ENCODE measurements around the gene PDE6B. TPM values are rescaled to one million over a fixed set of nuclear protein-coding genes. Genes with fewer than 3 reads are reported as not detected.

The PDE6B gene
- total and polyA plus RNA-seq, 2 experiments from 2014 or later, result 3.4 to 5.0 TPM

DNA sequence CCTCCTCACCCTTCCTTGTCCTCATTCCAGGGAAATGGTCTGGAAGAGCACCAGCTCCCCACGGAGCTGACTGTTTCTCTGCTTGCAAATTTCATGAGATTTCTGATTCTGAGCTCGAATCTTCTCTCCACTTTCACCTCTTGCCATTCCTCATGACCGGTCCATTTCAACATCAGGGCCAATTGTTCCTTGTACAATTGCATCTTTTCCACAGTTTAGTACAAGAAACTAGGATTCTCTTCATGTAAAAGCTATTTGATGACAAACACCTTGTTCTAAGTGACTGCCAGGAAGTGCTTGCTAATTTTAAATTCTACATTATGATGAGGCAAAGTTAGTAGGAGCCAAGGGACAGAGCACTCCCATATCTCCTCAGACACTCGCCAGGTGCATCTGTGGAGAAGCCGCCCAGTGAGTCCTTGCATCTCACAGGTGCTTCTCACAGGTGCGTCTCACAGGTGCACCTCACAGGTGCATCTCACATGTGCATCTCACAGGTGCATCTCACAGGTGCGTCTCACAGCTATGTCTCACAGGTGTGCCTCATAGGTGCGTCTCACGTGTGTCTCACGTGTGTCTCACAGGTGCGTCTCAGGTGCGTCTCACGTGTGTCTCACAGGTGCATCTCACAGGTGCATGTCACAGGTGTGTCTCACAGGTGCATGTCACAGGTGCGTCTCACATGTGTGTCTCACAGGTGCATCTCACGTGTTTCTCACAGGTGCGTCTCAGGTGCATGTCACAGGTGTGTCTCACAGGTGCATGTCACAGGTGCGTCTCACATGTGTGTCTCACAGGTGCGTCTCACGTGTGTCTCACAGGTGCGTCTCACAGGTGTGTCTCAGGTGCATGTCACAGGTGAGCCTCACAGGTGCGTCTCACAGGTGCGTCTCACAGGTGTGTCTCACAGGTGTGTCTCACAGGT lies 3.0 kb upstream of the PDE6B start:
- H3F3A ChIP-seq (replicated peaks; ENCODE audit: low read depth), result no peaks in the 10 kb centered on the region
- no peaks in the 10 kb centered on the region for H4K20me1 ChIP-seq (replicated peaks; ENCODE audit: insufficient read depth)
- H3K9me2 ChIP-seq (ENCODE audit: insufficient read depth), result no peaks in the 10 kb centered on the region
- H3K36me3 Mint-ChIP-seq (ENCODE audit: low read depth), result no peaks in the 10 kb centered on the region
- H3K4me3 ChIP-seq, result no peak overlapping the region
- H3K27ac ChIP-seq (ENCODE audit: low read depth), result no peak overlapping the region
- H2AFZ ChIP-seq, result no peak overlapping the region
- no peaks in the 10 kb centered on the region for H3K27me3 ChIP-seq (ENCODE audit: insufficient read depth)
- ATAC-seq, result no peak
- no peak for DNase-seq (ENCODE audit: low spot score)
- H3K4me2 ChIP-seq, result no peak overlapping the region
- peaks cover 11% of the 10 kb centered on the region for H3K27me3 Mint-ChIP-seq (ENCODE audit: insufficient read depth, low read depth, poor library complexity)
- TF ChIP-seq CREB1 (CRISPR knock-in tag; IDR thresholded peaks at IDR 0.05; ENCODE audit: low read depth), result no peak
- TF ChIP-seq POLR2AphosphoS5 (IDR thresholded peaks at IDR 0.05; ENCODE audit: low read depth), result no peak
- TF ChIP-seq, protein P1, sequence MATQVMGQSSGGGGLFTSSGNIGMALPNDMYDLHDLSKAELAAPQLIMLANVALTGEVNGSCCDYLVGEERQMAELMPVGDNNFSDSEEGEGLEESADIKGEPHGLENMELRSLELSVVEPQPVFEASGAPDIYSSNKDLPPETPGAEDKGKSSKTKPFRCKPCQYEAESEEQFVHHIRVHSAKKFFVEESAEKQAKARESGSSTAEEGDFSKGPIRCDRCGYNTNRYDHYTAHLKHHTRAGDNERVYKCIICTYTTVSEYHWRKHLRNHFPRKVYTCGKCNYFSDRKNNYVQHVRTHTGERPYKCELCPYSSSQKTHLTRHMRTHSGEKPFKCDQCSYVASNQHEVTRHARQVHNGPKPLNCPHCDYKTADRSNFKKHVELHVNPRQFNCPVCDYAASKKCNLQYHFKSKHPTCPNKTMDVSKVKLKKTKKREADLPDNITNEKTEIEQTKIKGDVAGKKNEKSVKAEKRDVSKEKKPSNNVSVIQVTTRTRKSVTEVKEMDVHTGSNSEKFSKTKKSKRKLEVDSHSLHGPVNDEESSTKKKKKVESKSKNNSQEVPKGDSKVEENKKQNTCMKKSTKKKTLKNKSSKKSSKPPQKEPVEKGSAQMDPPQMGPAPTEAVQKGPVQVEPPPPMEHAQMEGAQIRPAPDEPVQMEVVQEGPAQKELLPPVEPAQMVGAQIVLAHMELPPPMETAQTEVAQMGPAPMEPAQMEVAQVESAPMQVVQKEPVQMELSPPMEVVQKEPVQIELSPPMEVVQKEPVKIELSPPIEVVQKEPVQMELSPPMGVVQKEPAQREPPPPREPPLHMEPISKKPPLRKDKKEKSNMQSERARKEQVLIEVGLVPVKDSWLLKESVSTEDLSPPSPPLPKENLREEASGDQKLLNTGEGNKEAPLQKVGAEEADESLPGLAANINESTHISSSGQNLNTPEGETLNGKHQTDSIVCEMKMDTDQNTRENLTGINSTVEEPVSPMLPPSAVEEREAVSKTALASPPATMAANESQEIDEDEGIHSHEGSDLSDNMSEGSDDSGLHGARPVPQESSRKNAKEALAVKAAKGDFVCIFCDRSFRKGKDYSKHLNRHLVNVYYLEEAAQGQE (IDR thresholded peaks at IDR 0.05; ENCODE audit: unreplicated experiment), result no peak
- no peak for TF ChIP-seq JUNB (IDR thresholded peaks at IDR 0.05; ENCODE audit: unreplicated experiment)
- TF ChIP-seq EZH2 (IDR thresholded peaks at IDR 0.05; ENCODE audit: low read depth, unreplicated experiment), result no peak
- no peak for TF ChIP-seq STAT1 (IDR thresholded peaks at IDR 0.05; ENCODE audit: unreplicated experiment)
- no peak for TF ChIP-seq ZNF114 (CRISPR knock-in tag; IDR thresholded peaks at IDR 0.05)
- TF ChIP-seq NANOG (IDR thresholded peaks at IDR 0.05; ENCODE audit: borderline replicate concordance), result no peak
- TF ChIP-seq, protein P2, sequence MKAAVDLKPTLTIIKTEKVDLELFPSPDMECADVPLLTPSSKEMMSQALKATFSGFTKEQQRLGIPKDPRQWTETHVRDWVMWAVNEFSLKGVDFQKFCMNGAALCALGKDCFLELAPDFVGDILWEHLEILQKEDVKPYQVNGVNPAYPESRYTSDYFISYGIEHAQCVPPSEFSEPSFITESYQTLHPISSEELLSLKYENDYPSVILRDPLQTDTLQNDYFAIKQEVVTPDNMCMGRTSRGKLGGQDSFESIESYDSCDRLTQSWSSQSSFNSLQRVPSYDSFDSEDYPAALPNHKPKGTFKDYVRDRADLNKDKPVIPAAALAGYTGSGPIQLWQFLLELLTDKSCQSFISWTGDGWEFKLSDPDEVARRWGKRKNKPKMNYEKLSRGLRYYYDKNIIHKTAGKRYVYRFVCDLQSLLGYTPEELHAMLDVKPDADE (IDR thresholded peaks at IDR 0.05), result no peak
- no peak for TF ChIP-seq ZNF331 (CRISPR knock-in tag; IDR thresholded peaks at IDR 0.05; ENCODE audit: low read depth)
- TF ChIP-seq, protein P3, sequence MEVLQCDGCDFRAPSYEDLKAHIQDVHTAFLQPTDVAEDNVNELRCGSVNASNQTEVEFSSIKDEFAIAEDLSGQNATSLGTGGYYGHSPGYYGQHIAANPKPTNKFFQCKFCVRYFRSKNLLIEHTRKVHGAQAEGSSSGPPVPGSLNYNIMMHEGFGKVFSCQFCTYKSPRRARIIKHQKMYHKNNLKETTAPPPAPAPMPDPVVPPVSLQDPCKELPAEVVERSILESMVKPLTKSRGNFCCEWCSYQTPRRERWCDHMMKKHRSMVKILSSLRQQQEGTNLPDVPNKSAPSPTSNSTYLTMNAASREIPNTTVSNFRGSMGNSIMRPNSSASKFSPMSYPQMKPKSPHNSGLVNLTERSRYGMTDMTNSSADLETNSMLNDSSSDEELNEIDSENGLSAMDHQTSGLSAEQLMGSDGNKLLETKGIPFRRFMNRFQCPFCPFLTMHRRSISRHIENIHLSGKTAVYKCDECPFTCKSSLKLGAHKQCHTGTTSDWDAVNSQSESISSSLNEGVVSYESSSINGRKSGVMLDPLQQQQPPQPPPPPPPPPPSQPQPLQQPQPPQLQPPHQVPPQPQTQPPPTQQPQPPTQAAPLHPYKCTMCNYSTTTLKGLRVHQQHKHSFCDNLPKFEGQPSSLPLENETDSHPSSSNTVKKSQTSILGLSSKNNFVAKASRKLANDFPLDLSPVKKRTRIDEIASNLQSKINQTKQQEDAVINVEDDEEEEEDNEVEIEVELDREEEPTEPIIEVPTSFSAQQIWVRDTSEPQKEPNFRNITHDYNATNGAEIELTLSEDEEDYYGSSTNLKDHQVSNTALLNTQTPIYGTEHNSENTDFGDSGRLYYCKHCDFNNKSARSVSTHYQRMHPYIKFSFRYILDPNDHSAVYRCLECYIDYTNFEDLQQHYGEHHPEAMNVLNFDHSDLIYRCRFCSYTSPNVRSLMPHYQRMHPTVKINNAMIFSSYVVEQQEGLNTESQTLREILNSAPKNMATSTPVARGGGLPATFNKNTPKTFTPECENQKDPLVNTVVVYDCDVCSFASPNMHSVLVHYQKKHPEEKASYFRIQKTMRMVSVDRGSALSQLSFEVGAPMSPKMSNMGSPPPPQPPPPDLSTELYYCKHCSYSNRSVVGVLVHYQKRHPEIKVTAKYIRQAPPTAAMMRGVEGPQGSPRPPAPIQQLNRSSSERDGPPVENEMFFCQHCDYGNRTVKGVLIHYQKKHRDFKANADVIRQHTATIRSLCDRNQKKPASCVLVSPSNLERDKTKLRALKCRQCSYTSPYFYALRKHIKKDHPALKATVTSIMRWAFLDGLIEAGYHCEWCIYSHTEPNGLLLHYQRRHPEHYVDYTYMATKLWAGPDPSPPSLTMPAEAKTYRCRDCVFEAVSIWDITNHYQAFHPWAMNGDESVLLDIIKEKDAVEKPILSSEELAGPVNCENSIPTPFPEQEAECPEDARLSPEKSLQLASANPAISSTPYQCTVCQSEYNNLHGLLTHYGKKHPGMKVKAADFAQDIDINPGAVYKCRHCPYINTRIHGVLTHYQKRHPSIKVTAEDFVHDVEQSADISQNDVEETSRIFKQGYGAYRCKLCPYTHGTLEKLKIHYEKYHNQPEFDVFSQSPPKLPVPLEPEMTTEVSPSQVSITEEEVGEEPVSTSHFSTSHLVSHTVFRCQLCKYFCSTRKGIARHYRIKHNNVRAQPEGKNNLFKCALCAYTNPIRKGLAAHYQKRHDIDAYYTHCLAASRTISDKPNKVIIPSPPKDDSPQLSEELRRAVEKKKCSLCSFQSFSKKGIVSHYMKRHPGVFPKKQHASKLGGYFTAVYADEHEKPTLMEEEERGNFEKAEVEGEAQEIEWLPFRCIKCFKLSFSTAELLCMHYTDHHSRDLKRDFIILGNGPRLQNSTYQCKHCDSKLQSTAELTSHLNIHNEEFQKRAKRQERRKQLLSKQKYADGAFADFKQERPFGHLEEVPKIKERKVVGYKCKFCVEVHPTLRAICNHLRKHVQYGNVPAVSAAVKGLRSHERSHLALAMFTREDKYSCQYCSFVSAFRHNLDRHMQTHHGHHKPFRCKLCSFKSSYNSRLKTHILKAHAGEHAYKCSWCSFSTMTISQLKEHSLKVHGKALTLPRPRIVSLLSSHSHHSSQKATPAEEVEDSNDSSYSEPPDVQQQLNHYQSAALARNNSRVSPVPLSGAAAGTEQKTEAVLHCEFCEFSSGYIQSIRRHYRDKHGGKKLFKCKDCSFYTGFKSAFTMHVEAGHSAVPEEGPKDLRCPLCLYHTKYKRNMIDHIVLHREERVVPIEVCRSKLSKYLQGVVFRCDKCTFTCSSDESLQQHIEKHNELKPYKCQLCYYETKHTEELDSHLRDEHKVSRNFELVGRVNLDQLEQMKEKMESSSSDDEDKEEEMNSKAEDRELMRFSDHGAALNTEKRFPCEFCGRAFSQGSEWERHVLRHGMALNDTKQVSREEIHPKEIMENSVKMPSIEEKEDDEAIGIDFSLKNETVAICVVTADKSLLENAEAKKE (CRISPR knock-in tag; IDR thresholded peaks at IDR 0.05), result no peak
- TF ChIP-seq, protein P4, sequence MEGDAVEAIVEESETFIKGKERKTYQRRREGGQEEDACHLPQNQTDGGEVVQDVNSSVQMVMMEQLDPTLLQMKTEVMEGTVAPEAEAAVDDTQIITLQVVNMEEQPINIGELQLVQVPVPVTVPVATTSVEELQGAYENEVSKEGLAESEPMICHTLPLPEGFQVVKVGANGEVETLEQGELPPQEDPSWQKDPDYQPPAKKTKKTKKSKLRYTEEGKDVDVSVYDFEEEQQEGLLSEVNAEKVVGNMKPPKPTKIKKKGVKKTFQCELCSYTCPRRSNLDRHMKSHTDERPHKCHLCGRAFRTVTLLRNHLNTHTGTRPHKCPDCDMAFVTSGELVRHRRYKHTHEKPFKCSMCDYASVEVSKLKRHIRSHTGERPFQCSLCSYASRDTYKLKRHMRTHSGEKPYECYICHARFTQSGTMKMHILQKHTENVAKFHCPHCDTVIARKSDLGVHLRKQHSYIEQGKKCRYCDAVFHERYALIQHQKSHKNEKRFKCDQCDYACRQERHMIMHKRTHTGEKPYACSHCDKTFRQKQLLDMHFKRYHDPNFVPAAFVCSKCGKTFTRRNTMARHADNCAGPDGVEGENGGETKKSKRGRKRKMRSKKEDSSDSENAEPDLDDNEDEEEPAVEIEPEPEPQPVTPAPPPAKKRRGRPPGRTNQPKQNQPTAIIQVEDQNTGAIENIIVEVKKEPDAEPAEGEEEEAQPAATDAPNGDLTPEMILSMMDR (conservative IDR thresholded peaks at IDR 0.05; ENCODE audit: low read depth in 2 of 2), result no peak
- TF ChIP-seq EZH2phosphoT487 (IDR thresholded peaks at IDR 0.05; ENCODE audit: unreplicated experiment), result no peak
- H3K79me2 ChIP-seq (replicated peaks; ENCODE audit: insufficient read depth), result no peaks in the 10 kb centered on the region
- no peak overlapping the region for H3K27ac Mint-ChIP-seq
- no peak overlapping the region for H3K4me3 Mint-ChIP-seq
- peaks cover 10% of the 10 kb centered on the region for H3K4me1 Mint-ChIP-seq
- H3K9me3 Mint-ChIP-seq, result no peaks in the 10 kb centered on the region
- no peaks in the 10 kb centered on the region; the same call in 1 of the 2 replicates for H3K4me1 ChIP-seq (ENCODE audit: insufficient read depth)
- no peaks in the 10 kb centered on the region for H3K36me3 ChIP-seq (ENCODE audit: insufficient read depth)

Data from GM23338 (cell line).